SKM-1 treated with dmso at 0.1 percent for 144 hours (cell line): ENCODE results near the gene CSNK2B.

ENCODE experiments used
- DNase-seq: peaks from one replicate; lab custom pipeline; 2025; ENCODE audit not compliant: unreplicated experiment; lab: John Stamatoyannopoulos, UW

CSNK2B gene

GRCh38 chr6:31636698-31637596 lies 28.9 kb upstream of the CSNK2B start:
- DNase-seq = no peak

- DNase-seq = no peak
These were observed 26.8 kb upstream of the CSNK2B start for GRCh38 chr6:31639043-31639442.

GRCh38 chr6:31639449-31639861 lies 26.4 kb upstream of the CSNK2B start:
- DNase-seq = no peak

- no peak for DNase-seq
These were observed 25.3 kb upstream of the CSNK2B start for GRCh38 chr6:31640612-31641011.

GRCh38 chr6:31641370-31641769 lies 24.5 kb upstream of the CSNK2B start:
- DNase-seq = no peak

GRCh38 chr6:31642798-31643570 lies 22.9 kb upstream of the CSNK2B start:
- no peak for DNase-seq

GRCh38 chr6:31643818-31644454 lies 21.9 kb upstream of the CSNK2B start:
- DNase-seq = no peak

- DNase-seq = no peak
These were observed 20.6 kb upstream of the CSNK2B start for GRCh38 chr6:31645325-31645724.

- peak; percentile 77 for DNase-seq
These were observed 14.2 kb upstream of the CSNK2B start for GRCh38 chr6:31651602-31652191.

GRCh38 chr6:31652925-31653724 lies 12.8 kb upstream of the CSNK2B start:
- no peak for DNase-seq

GRCh38 chr6:31654574-31655348 lies 11.1 kb upstream of the CSNK2B start:
- DNase-seq = no peak

GRCh38 chr6:31655349-31656237 lies 10.3 kb upstream of the CSNK2B start, which contains the start of gene APOM:
Gene APOM, plus strand, starts transcription at chr6:31655894. Its CDS starts 73 bp downstream, at chr6:31655967.
- no peak for DNase-seq

GRCh38 chr6:31657406-31658157 lies 8.3 kb upstream of the CSNK2B start:
- no peak for DNase-seq

- no peak for DNase-seq
These were observed 7.7 kb upstream of the CSNK2B start for GRCh38 chr6:31658158-31658688.

- DNase-seq = no peak
These were observed 6.8 kb upstream of the CSNK2B start for GRCh38 chr6:31658983-31659648.

GRCh38 chr6:31659649-31660380 lies 6.1 kb upstream of the CSNK2B start:
- DNase-seq = peak; percentile 19
